GM13976 (cell line): ENCODE measurements around the gene SPAG9.

Experiments
- DNase-seq: peaks from one replicate; pipeline ENCODE4 v3.0.0; 2012; ENCODE audit warnings: low spot score
- in situ Hi-C: fragments of 300-500 bp; cut with MboI; formaldehyde crosslinking; loops from one replicate; pipeline ENCODE4 v1.12.0; 2022; ENCODE audit warnings: low sequenced_read_pairs, mixed read lengths, inconsistent platforms; ENCODE audit not compliant: unreplicated experiment
- TF ChIP-seq, protein P1 (sequence below): IDR thresholded peaks from 2 replicates; pipeline ENCODE4 v1.5.1; 2012; ENCODE audit warnings: borderline replicate concordance, mild to moderate bottlenecking; ENCODE audit not compliant: insufficient read depth; ENCODE audit errors: extremely low read depth, missing control alignments, control extremely low read depth

SPAG9 gene

DNA sequence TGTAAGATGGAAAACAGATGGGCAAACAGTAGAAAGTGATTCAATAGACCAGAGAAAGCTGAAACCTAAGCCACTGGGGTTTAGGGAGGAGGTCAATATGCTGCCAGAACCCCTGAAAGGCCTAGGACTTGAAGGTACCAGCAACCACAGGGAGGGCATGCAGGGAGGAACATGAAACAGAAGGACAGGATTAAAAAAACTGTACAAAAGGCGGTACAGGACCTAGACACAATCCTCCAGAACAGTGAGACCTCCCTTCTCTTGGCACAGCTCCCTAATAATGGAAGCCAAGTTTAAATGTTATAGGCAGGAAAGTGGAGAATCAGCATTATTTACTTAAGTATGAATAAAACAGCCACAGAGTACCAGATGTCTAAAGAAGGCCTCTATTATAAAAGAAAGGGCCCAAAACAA, 105.5 kb downstream of the SPAG9 start:
- in situ Hi-C loops = no loop called here
- TF ChIP-seq, protein P1, sequence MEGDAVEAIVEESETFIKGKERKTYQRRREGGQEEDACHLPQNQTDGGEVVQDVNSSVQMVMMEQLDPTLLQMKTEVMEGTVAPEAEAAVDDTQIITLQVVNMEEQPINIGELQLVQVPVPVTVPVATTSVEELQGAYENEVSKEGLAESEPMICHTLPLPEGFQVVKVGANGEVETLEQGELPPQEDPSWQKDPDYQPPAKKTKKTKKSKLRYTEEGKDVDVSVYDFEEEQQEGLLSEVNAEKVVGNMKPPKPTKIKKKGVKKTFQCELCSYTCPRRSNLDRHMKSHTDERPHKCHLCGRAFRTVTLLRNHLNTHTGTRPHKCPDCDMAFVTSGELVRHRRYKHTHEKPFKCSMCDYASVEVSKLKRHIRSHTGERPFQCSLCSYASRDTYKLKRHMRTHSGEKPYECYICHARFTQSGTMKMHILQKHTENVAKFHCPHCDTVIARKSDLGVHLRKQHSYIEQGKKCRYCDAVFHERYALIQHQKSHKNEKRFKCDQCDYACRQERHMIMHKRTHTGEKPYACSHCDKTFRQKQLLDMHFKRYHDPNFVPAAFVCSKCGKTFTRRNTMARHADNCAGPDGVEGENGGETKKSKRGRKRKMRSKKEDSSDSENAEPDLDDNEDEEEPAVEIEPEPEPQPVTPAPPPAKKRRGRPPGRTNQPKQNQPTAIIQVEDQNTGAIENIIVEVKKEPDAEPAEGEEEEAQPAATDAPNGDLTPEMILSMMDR = no peak
- no peak for DNase-seq

DNA sequence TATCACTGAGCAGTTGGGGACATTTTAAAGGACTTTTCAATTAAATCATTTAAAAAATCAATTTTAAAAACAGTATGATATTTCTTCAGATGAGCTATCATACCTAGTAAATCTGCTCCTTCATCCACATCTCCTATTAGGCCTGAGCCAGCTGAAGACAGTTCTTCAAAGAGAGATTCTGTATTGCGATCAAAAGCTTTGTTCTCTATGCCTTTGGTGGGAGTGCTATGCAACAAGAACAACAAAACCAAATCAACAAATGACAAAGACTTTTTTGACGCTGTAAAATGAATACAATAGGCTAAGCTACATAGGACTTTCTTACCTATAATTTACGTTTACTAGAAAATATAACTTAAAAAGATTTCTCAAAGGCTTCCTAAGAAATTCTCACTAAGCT, 106.5 kb downstream of the SPAG9 start:
- DNase-seq = no peak
- in situ Hi-C loops = no loop called here
- TF ChIP-seq, protein P1 = no peak

DNA sequence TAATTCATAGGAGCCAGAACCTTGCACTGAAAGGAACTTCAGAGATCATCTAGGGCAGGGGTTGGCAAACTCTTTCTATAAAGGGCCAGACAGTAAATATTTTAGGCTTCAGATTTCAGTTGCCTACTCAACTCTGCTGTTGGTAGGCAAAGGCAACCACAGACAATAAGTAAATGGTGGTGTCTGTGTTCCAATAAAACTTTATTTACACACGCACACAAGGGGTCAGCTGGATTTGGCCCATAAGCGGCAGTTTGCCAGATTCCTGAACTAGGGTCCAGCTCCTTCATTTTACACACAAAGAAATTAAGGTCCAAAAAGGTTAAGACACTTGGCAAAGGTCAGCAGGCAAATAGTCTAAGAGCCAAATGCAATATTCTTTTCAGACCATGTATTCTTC, 107.3 kb downstream of the SPAG9 start:
- no peak for DNase-seq
- TF ChIP-seq, protein P1 = no peak
- in situ Hi-C loops = no loop called here

DNA sequence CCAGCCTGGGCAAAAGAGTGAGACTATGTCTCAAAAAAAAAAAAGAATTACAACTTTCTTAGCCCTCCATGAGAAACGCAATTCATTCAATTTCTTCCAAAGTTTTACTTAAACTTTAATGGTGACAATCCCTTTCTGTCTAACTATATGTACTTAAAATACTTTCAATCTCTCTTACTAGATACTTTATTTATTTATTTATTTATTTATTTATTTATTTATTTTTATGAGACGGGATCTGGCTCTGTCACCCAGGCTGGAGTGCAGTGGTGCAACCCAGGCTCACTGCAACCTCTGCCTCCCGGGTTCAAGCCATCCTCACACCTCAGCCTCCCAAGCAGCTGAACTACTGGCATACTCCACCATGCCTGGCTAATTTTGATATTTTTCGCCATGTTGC, 108.1 kb downstream of the SPAG9 start:
- TF ChIP-seq, protein P1 = no peak
- in situ Hi-C loops = no loop called here
- DNase-seq = no peak

DNA sequence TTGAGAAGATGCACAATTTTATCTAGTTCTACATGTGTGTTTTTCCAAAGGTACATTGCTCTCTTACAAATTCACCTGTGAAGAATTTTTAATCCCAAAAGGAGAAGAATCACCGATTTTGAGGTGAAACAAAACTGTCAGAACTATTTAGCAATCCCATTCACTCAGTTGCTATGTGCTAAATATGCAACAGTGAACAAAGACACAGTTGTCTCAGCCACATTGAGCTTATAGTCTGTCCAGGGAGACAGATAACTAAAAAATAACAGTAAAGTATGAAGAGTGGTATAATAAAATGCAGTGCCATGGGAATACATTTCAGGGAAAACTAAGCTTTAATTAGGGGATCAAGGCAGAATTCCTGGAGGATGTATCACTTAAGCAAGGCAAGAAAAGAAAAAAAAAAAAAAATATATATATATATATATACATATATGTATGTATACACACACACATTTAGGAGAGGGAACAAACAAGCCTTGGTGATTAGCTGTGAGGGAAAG, 110.4 kb downstream of the SPAG9 start:
- TF ChIP-seq, protein P1 = no peak
- DNase-seq = no peak
- in situ Hi-C loops = no loop called here

DNA sequence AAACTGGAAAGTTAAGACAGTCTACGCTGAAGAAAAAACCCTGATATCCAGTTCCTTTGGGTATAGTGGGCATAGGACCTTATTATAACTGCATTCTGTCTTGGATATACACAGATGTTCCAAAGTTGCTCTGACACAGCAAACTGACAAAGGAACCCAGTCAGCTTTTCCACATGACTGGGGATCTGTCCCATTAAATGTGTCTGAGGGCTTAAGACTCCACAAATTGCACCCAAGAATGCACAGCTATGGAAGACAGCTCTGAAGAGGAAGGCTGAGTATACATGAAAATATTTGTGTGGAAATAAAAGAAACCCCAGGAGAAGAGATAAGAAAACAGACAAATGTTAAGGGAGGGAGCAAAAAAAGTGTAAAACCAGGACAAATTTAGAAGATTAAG, 114.1 kb downstream of the SPAG9 start:
- DNase-seq = no peak
- in situ Hi-C loops = no loop called here
- TF ChIP-seq, protein P1 = no peak

DNA sequence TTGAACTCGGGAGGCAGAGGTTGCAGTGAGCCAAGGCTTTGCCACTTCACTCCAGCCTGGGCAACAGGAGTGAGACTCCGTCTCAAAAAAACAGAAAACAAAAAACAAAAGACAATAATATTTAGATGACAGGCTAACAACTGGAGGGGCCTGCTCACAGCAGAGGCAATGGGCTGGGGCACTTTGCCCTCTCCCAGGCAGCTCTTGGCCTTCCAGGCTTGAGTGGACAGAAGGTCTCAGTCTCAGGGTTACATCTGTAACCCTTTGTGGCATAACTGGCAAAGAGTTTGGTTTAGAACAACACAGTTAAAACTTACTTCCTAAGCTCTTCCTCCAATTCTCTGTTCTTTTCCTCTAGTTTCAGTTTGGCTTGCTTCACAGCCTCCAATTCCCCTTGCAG, 114.9 kb downstream of the SPAG9 start:
- DNase-seq = no peak
- in situ Hi-C loops = no loop called here
- TF ChIP-seq, protein P1 = no peak
